Activated T-helper 2 cell treated with anti-CD3 and anti-CD28 coated beads, Interferon-gamma antibody, Interleukin-2, Interleukin-4, amounts not matched to agents 10 μg/mL and 5 μg/mL and 100 μg/mL, durations not matched to agents 14 hours and 24 hours and 36 hours (primary cell): ENCODE results near the gene ERICH6B. TPM values are rescaled to one million over a fixed set of nuclear protein-coding genes. Genes with fewer than 3 reads are reported as not detected.
A peak's percentile ranks its signal among the peaks of the same experiment; 100 is the strongest.

Experiments
- DNase-seq: peaks from one replicate; pipeline ENCODE4 v3.0.0; 2021; ENCODE audit warnings: low spot score
- H3K27ac Mint-ChIP-seq: one replicate; pipeline ENCODE4 v1.8.0; 2021; ENCODE audit warnings: mixed read lengths
- H3K27me3 Mint-ChIP-seq: one replicate; pipeline ENCODE4 v1.8.0; 2021; ENCODE audit warnings: low read depth, mixed read lengths
- H3K36me3 Mint-ChIP-seq: one replicate; pipeline ENCODE4 v1.8.0; 2021; ENCODE audit warnings: low read depth, mixed read lengths
- H3K4me1 Mint-ChIP-seq: one replicate; pipeline ENCODE4 v1.8.0; 2021; ENCODE audit warnings: low read depth, mixed read lengths
- H3K4me3 Mint-ChIP-seq: one replicate; pipeline ENCODE4 v1.8.0; 2021; ENCODE audit warnings: low read depth, mild to moderate bottlenecking, moderate library complexity, mixed read lengths
- H3K9me3 Mint-ChIP-seq: one replicate; pipeline ENCODE4 v1.8.0; 2021; ENCODE audit warnings: mixed read lengths
- intact Hi-C: fragments of 100-400 bp; cut with micrococcal nuclease; formaldehyde crosslinking; loops from one replicate; pipeline ENCODE4 v1.15.1; 2023
- total RNA-seq: library from RNA; stranded (reverse); gene quantifications from 2 replicates; pipeline ENCODE4 v1.2.3, GENCODE V29; 2022

The ERICH6B gene
- total RNA-seq, 1 donor from 2014 or later, result not detected

GRCh38 chr13:45548281-45548680 is 67.3 kb downstream of the ERICH6B start:
- no peak for DNase-seq
- Mint-ChIP-seq H3K9me3 (no peaks in the 10 kb centered on the region), H3K36me3 (no peaks in the 10 kb centered on the region), H3K4me3 (no peak overlapping the region), H3K4me1 (no peaks in the 10 kb centered on the region), H3K27me3 (peaks cover 19% of the 10 kb centered on the region), H3K27ac (no peak overlapping the region)
- intact Hi-C loops, result no loop called here

- H3K36me3 Mint-ChIP-seq, result no peaks in the 10 kb centered on the region
- intact Hi-C loops, result no loop called here
- no peaks in the 10 kb centered on the region for H3K4me1 Mint-ChIP-seq
Measured at GRCh38 chr13:45546410-45546765, 69.2 kb downstream of the ERICH6B start.

GRCh38 chr13:45545686-45546409 is 69.7 kb downstream of the ERICH6B start:
- no peaks in the 10 kb centered on the region for H3K36me3 Mint-ChIP-seq
- peaks cover 13% of the 10 kb centered on the region for H3K27me3 Mint-ChIP-seq
- no peak overlapping the region for H3K27ac Mint-ChIP-seq
- intact Hi-C loops, result no loop called here
- H3K4me1 Mint-ChIP-seq, result no peaks in the 10 kb centered on the region
- H3K9me3 Mint-ChIP-seq, result no peaks in the 10 kb centered on the region
- H3K4me3 Mint-ChIP-seq, result no peak overlapping the region
- DNase-seq, result no peak

More at GRCh38 chr13:45546410-45546765, 69.2 kb downstream of the ERICH6B start:
- H3K27me3 Mint-ChIP-seq, result peaks cover 16% of the 10 kb centered on the region
- no peak for DNase-seq
- H3K4me3 Mint-ChIP-seq, result no peak overlapping the region
- no peak overlapping the region for H3K27ac Mint-ChIP-seq
- H3K9me3 Mint-ChIP-seq, result no peaks in the 10 kb centered on the region

GRCh38 chr13:45544520-45544919 is 71.0 kb downstream of the ERICH6B start:
- no peak for DNase-seq
- no peaks in the 10 kb centered on the region for H3K4me1 Mint-ChIP-seq
- no peaks in the 10 kb centered on the region for H3K9me3 Mint-ChIP-seq
- no peaks in the 10 kb centered on the region for H3K36me3 Mint-ChIP-seq
- intact Hi-C loops, result no loop called here
- H3K27me3 Mint-ChIP-seq, result peaks cover 7% of the 10 kb centered on the region
- H3K4me3 Mint-ChIP-seq, result no peak overlapping the region
- H3K27ac Mint-ChIP-seq, result no peak overlapping the region

- no peak overlapping the region for H3K4me3 Mint-ChIP-seq
- H3K27ac Mint-ChIP-seq, result no peak overlapping the region
- H3K36me3 Mint-ChIP-seq, result no peaks in the 10 kb centered on the region
- no peaks in the 10 kb centered on the region for H3K4me1 Mint-ChIP-seq
- H3K9me3 Mint-ChIP-seq, result no peaks in the 10 kb centered on the region
- peaks cover 3% of the 10 kb centered on the region for H3K27me3 Mint-ChIP-seq
- no peak for DNase-seq
- intact Hi-C loops, result no loop called here
Measured at GRCh38 chr13:45542878-45543277, 72.7 kb downstream of the ERICH6B start.

- DNase-seq, result no peak
- Mint-ChIP-seq H3K4me1 (peaks cover under 1% of the 10 kb centered on the region), H3K27ac (no peak overlapping the region), H3K4me3 (no peak overlapping the region), H3K27me3 (peaks cover 3% of the 10 kb centered on the region), H3K9me3 (no peaks in the 10 kb centered on the region), H3K36me3 (no peaks in the 10 kb centered on the region)
- intact Hi-C loops, result no loop called here
Measured at GRCh38 chr13:45542391-45542790, 73.1 kb downstream of the ERICH6B start.

GRCh38 chr13:45541806-45542205 is 73.7 kb downstream of the ERICH6B start:
- no peaks in the 10 kb centered on the region for H3K9me3 Mint-ChIP-seq
- H3K4me3 Mint-ChIP-seq, result no peak overlapping the region
- peaks cover 3% of the 10 kb centered on the region for H3K27me3 Mint-ChIP-seq
- peaks cover 3% of the 10 kb centered on the region for H3K36me3 Mint-ChIP-seq
- no peak overlapping the region for H3K27ac Mint-ChIP-seq
- intact Hi-C loops, result no loop called here
- peaks cover 6% of the 10 kb centered on the region for H3K4me1 Mint-ChIP-seq
- no peak for DNase-seq

GRCh38 chr13:45540864-45541263 is 74.7 kb downstream of the ERICH6B start:
- Mint-ChIP-seq H3K9me3 (no peaks in the 10 kb centered on the region), H3K27ac (no peak overlapping the region), H3K4me3 (no peak overlapping the region), H3K4me1 (peaks cover 6% of the 10 kb centered on the region), H3K36me3 (peaks cover 10% of the 10 kb centered on the region), H3K27me3 (no peaks in the 10 kb centered on the region)
- intact Hi-C loops, result no loop called here
- no peak for DNase-seq

GRCh38 chr13:45540195-45540594 is 75.3 kb downstream of the ERICH6B start:
- H3K27me3 Mint-ChIP-seq, result no peaks in the 10 kb centered on the region

GRCh38 chr13:45538382-45538781 is 77.2 kb downstream of the ERICH6B start:
- peaks cover 6% of the 10 kb centered on the region for H3K4me1 Mint-ChIP-seq
- no peaks in the 10 kb centered on the region for H3K9me3 Mint-ChIP-seq
- no peaks in the 10 kb centered on the region for H3K27me3 Mint-ChIP-seq
- H3K27ac Mint-ChIP-seq, result no peak overlapping the region
- H3K36me3 Mint-ChIP-seq, result peaks cover 35% of the 10 kb centered on the region
- intact Hi-C loops, result no loop called here
- H3K4me3 Mint-ChIP-seq, result no peak overlapping the region
- DNase-seq, result no peak

More at GRCh38 chr13:45540195-45540594, 75.3 kb downstream of the ERICH6B start:
- Mint-ChIP-seq H3K4me3 (no peak overlapping the region), H3K4me1 (peaks cover 6% of the 10 kb centered on the region), H3K9me3 (no peaks in the 10 kb centered on the region), H3K27ac (no peak overlapping the region), H3K36me3 (peaks cover 16% of the 10 kb centered on the region)
- DNase-seq, result no peak
- intact Hi-C loops, result no loop called here

- Mint-ChIP-seq H3K27me3 (no peaks in the 10 kb centered on the region), H3K27ac (no peak overlapping the region), H3K4me3 (no peak overlapping the region), H3K36me3 (peaks cover 43% of the 10 kb centered on the region), H3K9me3 (no peaks in the 10 kb centered on the region), H3K4me1 (peaks cover 6% of the 10 kb centered on the region)
- no peak for DNase-seq
- intact Hi-C loops, result no loop called here
Measured at GRCh38 chr13:45537516-45537915, 78.0 kb downstream of the ERICH6B start.

GRCh38 chr13:45536224-45536623 is 79.3 kb downstream of the ERICH6B start:
- Mint-ChIP-seq H3K4me1 (peaks cover 6% of the 10 kb centered on the region), H3K27ac (no peak overlapping the region), H3K27me3 (no peaks in the 10 kb centered on the region), H3K36me3 (peaks cover 52% of the 10 kb centered on the region), H3K9me3 (no peaks in the 10 kb centered on the region), H3K4me3 (no peak overlapping the region)
- no peak for DNase-seq
- intact Hi-C loops, result no loop called here

GRCh38 chr13:45534604-45535003 is 80.9 kb downstream of the ERICH6B start:
- H3K4me1 Mint-ChIP-seq, result peaks cover 8% of the 10 kb centered on the region
- H3K27ac Mint-ChIP-seq, result peak overlapping the region; percentile 32
- no peaks in the 10 kb centered on the region for H3K27me3 Mint-ChIP-seq
- H3K4me3 Mint-ChIP-seq, result no peak overlapping the region
- DNase-seq, result no peak
- no peaks in the 10 kb centered on the region for H3K9me3 Mint-ChIP-seq
- H3K36me3 Mint-ChIP-seq, result peaks cover 64% of the 10 kb centered on the region
- intact Hi-C loops, result no loop called here

- Mint-ChIP-seq H3K36me3 (peaks cover 72% of the 10 kb centered on the region), H3K9me3 (no peaks in the 10 kb centered on the region), H3K4me1 (peaks cover 2% of the 10 kb centered on the region), H3K27ac (no peak overlapping the region), H3K4me3 (no peak overlapping the region), H3K27me3 (no peaks in the 10 kb centered on the region)
- no peak for DNase-seq
- intact Hi-C loops, result no loop called here
Measured at GRCh38 chr13:45529758-45530157, 85.8 kb downstream of the ERICH6B start.
